GM23338 (cell line): ENCODE data around the gene CCDC106. TPM values are rescaled to one million over a fixed set of nuclear protein-coding genes. Genes with fewer than 3 reads are reported as not detected.

Experiments used
- ATAC-seq: fragments of 200-7000 bp; cut with Tn5 transposase; 3 replicates; pipeline ENCODE4 v1.9.1; 2020
- DNase-seq: peaks from one replicate; pipeline ENCODE4 v3.0.0-alpha.2; 2015; ENCODE audit warnings: low spot score
- H2AFZ ChIP-seq: fragments of 200-600 bp; sonication (generic); 2 replicates; pipeline ENCODE4 v1.8.0; 2016; ENCODE audit warnings: antibody characterized with exemption, mild to moderate bottlenecking, moderate library complexity
- H3F3A ChIP-seq: fragments of 200-600 bp; sonication (generic); replicated peaks from 2 replicates; pipeline ENCODE4 v1.8.0; 2017; ENCODE audit warnings: antibody characterized with exemption, mixed run types, low read depth
- H3K27ac ChIP-seq: fragments of 200-600 bp; sonication (generic); 2 replicates; pipeline ENCODE4 v1.6.1; 2016; ENCODE audit warnings: low read depth
- H3K27me3 ChIP-seq: fragments of 200-600 bp; sonication (generic); 2 replicates; pipeline ENCODE4 v1.8.0; 2016; ENCODE audit warnings: mild to moderate bottlenecking, mixed run types, moderate library complexity; ENCODE audit not compliant: insufficient read depth
- H3K36me3 ChIP-seq: fragments of 200-600 bp; sonication (generic); 2 replicates; pipeline ENCODE4 v1.8.0; 2016; ENCODE audit warnings: mild to moderate bottlenecking; ENCODE audit not compliant: insufficient read depth
- H3K4me1 ChIP-seq: fragments of 200-600 bp; sonication (generic); 2 replicates; pipeline ENCODE4 v1.8.0; 2016; ENCODE audit warnings: mild to moderate bottlenecking, moderate library complexity; ENCODE audit not compliant: insufficient read depth
- H3K4me2 ChIP-seq: fragments of 200-600 bp; sonication (generic); 2 replicates; pipeline ENCODE4 v1.7.1; 2017; ENCODE audit warnings: mixed run types
- H3K4me3 ChIP-seq: fragments of 200-600 bp; sonication (generic); 2 replicates; pipeline ENCODE4 v1.6.1; 2016; ENCODE audit warnings: mixed run types
- H3K79me2 ChIP-seq: fragments of 200-600 bp; sonication (generic); replicated peaks from 2 replicates; pipeline ENCODE4 v1.8.0; 2017; ENCODE audit warnings: mild to moderate bottlenecking; ENCODE audit not compliant: insufficient read depth
- H3K9me2 ChIP-seq: fragments of 200-600 bp; sonication (generic); 2 replicates; pipeline ENCODE4 v1.8.0; 2017; ENCODE audit not compliant: insufficient read depth
- H4K20me1 ChIP-seq: fragments of 200-600 bp; sonication (generic); replicated peaks from 2 replicates; pipeline ENCODE4 v1.8.0; 2017; ENCODE audit warnings: mild to moderate bottlenecking; ENCODE audit not compliant: insufficient read depth
- H3K27ac Mint-ChIP-seq: 2 replicates; pipeline ENCODE4 v1.8.0; 2020; ENCODE audit warnings: inconsistent platforms, mild to moderate bottlenecking, moderate library complexity, mixed read lengths
- H3K27me3 Mint-ChIP-seq: 3 replicates; pipeline ENCODE4 v1.8.0; 2022; ENCODE audit warnings: low read depth, mild to moderate bottlenecking, moderate library complexity, mixed read lengths, inconsistent platforms; ENCODE audit not compliant: insufficient read depth, poor library complexity
- H3K36me3 Mint-ChIP-seq: 3 replicates; pipeline ENCODE4 v1.8.0; 2021; ENCODE audit warnings: low read depth, mild to moderate bottlenecking, inconsistent platforms, moderate library complexity, mixed read lengths
- H3K4me1 Mint-ChIP-seq: 3 replicates; pipeline ENCODE4 v1.8.0; 2020; ENCODE audit warnings: mild to moderate bottlenecking, inconsistent platforms, mixed read lengths
- H3K4me3 Mint-ChIP-seq: 3 replicates; pipeline ENCODE4 v1.8.0; 2021; ENCODE audit warnings: moderate library complexity, mild to moderate bottlenecking, inconsistent platforms, mixed read lengths
- H3K9me3 Mint-ChIP-seq: 3 replicates; pipeline ENCODE4 v1.8.0; 2020; ENCODE audit warnings: moderate library complexity, mild to moderate bottlenecking, inconsistent platforms, mixed read lengths
- EZH2 ChIP-seq: fragments of 200-600 bp; sonication (generic); IDR thresholded peaks from one replicate; pipeline ENCODE4 v1.8.0; 2017; ENCODE audit warnings: antibody characterized with exemption, mild to moderate bottlenecking, low read depth; ENCODE audit not compliant: unreplicated experiment
- REST ChIP-seq: IDR thresholded peaks from one replicate; pipeline ENCODE4 v1.6.1; 2018; ENCODE audit warnings: antibody characterized with exemption; ENCODE audit not compliant: unreplicated experiment
- STAT1 ChIP-seq: IDR thresholded peaks from one replicate; pipeline ENCODE4 v1.6.1; 2016; ENCODE audit warnings: antibody characterized with exemption; ENCODE audit not compliant: unreplicated experiment
- ZNF462 ChIP-seq: fragments of 250-450 bp; sonication (Bioruptor Pico); IDR thresholded peaks from 2 replicates; pipeline ENCODE4 v1.5.0; 2020; ENCODE audit warnings: mild to moderate bottlenecking, moderate library complexity
- polyA plus RNA-seq: library from polyadenylated mRNA; unstranded; fragments of >200 nt; fragmentation: Nextera tagmentation; extraction: Ambion mirVana; gene quantifications from 2 replicates; pipeline ENCODE4 v1.2.1, GENCODE V29; 2016
- total RNA-seq: library from RNA; depleted of rRNA; stranded (reverse); fragments of >200 nt; shearing (Covaris generic); gene quantifications from 2 replicates; pipeline ENCODE4 v1.2.3, GENCODE V29; 2014

CCDC106 gene
- total and polyA plus RNA-seq, 2 experiments from 2014 or later, result 12.0 to 17.6 TPM

- no peak for TF ChIP-seq ZNF462 (CRISPR knock-in tag)
Measured at GRCh38 chr19:55663846-55664536, 16.0 kb downstream of the CCDC106 start (continued).

- no peaks in the 10 kb centered on the region for H3K9me2 ChIP-seq
- H3K4me1 Mint-ChIP-seq, result peaks cover 11% of the 10 kb centered on the region
- H3K36me3 Mint-ChIP-seq, result peaks cover 93% of the 10 kb centered on the region
- no peak overlapping the region for H3K4me3 Mint-ChIP-seq
- no peak overlapping the region for H3K27ac ChIP-seq
- peaks cover 79% of the 10 kb centered on the region for H3K79me2 ChIP-seq
- peaks cover 39% of the 10 kb centered on the region for H4K20me1 ChIP-seq
- no peaks in the 10 kb centered on the region for H3K4me1 ChIP-seq
- no peak for ATAC-seq
- H3K9me3 Mint-ChIP-seq, result peaks cover 5% of the 10 kb centered on the region; the same call in 2 of the 3 replicates
- H3F3A ChIP-seq, result peaks cover 23% of the 10 kb centered on the region
- H3K4me2 ChIP-seq, result no peak overlapping the region
- H3K27me3 Mint-ChIP-seq, result peaks cover 33% of the 10 kb centered on the region
- H3K27me3 ChIP-seq, result no peaks in the 10 kb centered on the region
- no peak for DNase-seq
- no peak overlapping the region for H3K4me3 ChIP-seq
- no peak overlapping the region for H3K27ac Mint-ChIP-seq
- no peak overlapping the region for H2AFZ ChIP-seq
- peaks cover 45% of the 10 kb centered on the region for H3K36me3 ChIP-seq
- TF ChIP-seq EZH2 (no peak), REST (no peak), STAT1 (no peak)
Measured at GRCh38 chr19:55666343-55667005, 18.5 kb downstream of the CCDC106 start.
